NK-92 treated with Interleukin-12 subunit alpha and Interleukin-12 subunit beta, amount 100 ng/mL, for 24 hours (cell line): ENCODE results near the gene CXADR.
"Not testable (repeated sequence)": the region's sequence is repeated elsewhere in the genome, so short reads cannot be mapped to it uniquely, and the experiment has no call there.

Experiments used
- DNase-seq: peaks from one replicate; lab custom pipeline; 2025; lab: John Stamatoyannopoulos, UW

Gene CXADR

GRCh38 chr21:17502985-17503384 is 9.9 kb upstream of the CXADR start:
- DNase-seq = not testable (repeated sequence)

- no peak for DNase-seq
Observed at GRCh38 chr21:17506951-17507350, 5.9 kb upstream of the CXADR start.

- DNase-seq = no peak
Observed at GRCh38 chr21:17507591-17507990, 5.3 kb upstream of the CXADR start.

- DNase-seq = no peak
Observed at GRCh38 chr21:17513214-17514123, 626 bp downstream of the CXADR start.

- DNase-seq = no peak
Observed at GRCh38 chr21:17514124-17514845, 1.4 kb downstream of the CXADR start.

- not testable (repeated sequence) for DNase-seq
Observed at GRCh38 chr21:17517008-17517407, 4.2 kb downstream of the CXADR start.

GRCh38 chr21:17519208-17519738 is 6.4 kb downstream of the CXADR start:
- no peak for DNase-seq

- no peak for DNase-seq
Observed at GRCh38 chr21:17519965-17520609, 7.2 kb downstream of the CXADR start.

- DNase-seq = no peak
Observed at GRCh38 chr21:17523007-17523451, 10.2 kb downstream of the CXADR start.

- DNase-seq = not testable (repeated sequence)
Observed at GRCh38 chr21:17523979-17524494, 11.2 kb downstream of the CXADR start.

- DNase-seq = no peak
Observed at GRCh38 chr21:17524635-17525034, 11.8 kb downstream of the CXADR start.

GRCh38 chr21:17526776-17527175 is 13.9 kb downstream of the CXADR start:
- no peak for DNase-seq

- no peak for DNase-seq
Observed at GRCh38 chr21:17527240-17527639, 14.4 kb downstream of the CXADR start.

- DNase-seq = no peak
Observed at GRCh38 chr21:17527711-17528110, 14.9 kb downstream of the CXADR start.

GRCh38 chr21:17529648-17530047 is 16.8 kb downstream of the CXADR start:
- DNase-seq = no peak

GRCh38 chr21:17532292-17532691 is 19.4 kb downstream of the CXADR start:
- DNase-seq = no peak

GRCh38 chr21:17536381-17536780 is 23.5 kb downstream of the CXADR start:
- no peak for DNase-seq

- DNase-seq = no peak
Observed at GRCh38 chr21:17537299-17537698, 24.5 kb downstream of the CXADR start.

- no peak for DNase-seq
Observed at GRCh38 chr21:17538576-17538975, 25.7 kb downstream of the CXADR start.

GRCh38 chr21:17539323-17539722 is 26.5 kb downstream of the CXADR start:
- no peak for DNase-seq

GRCh38 chr21:17539743-17540341 is 27.0 kb downstream of the CXADR start:
- no peak for DNase-seq

- DNase-seq = no peak
Observed at GRCh38 chr21:17540530-17540929, 27.7 kb downstream of the CXADR start.
